Keratinocyte (primary cell): ENCODE data around the gene DSCAML1. TPM values are rescaled to one million over a fixed set of nuclear protein-coding genes. Genes with fewer than 3 reads are reported as not detected.

ENCODE experiments used
- DNase-seq: peaks from one replicate; pipeline ENCODE4 v3.0.0-alpha.2; 2011; ENCODE audit warnings: low read depth, missing footprints, low spot score
- FAIRE-seq: peaks from 2 replicates; lab custom pipeline; 2011; peaks lifted over from hg19 to GRCh38; lab: Jason Lieb, UNC
- H2AFZ ChIP-seq: 2 replicates; pipeline ENCODE4 v1.6.0; 2012; ENCODE audit warnings: low read length, control low read depth, inconsistent platforms; ENCODE audit not compliant: control insufficient read depth
- H3K27ac ChIP-seq: 2 replicates; pipeline ENCODE4 v1.5.1; 2011; ENCODE audit warnings: low read length; ENCODE audit not compliant: control insufficient read depth, insufficient read depth
- H3K27me3 ChIP-seq: 3 replicates; pipeline ENCODE4 v1.6.0; 2011; ENCODE audit warnings: low read length; ENCODE audit not compliant: control insufficient read depth, insufficient read depth; ENCODE audit errors: extremely low read depth
- H3K36me3 ChIP-seq, 2 experiments: 2 replicates in 1 of 2; 3 replicates in 1 of 2; pipeline ENCODE4 v1.5.1; 2011; ENCODE audit warnings: low read length in 2 of 2, mild to moderate bottlenecking in 1 of 2; ENCODE audit not compliant: control insufficient read depth in 2 of 2, insufficient read depth in 2 of 2; ENCODE audit errors: extremely low read depth in 1 of 2
- H3K4me1 ChIP-seq: 3 replicates; pipeline ENCODE4 v1.5.1; 2011; ENCODE audit warnings: low read length; ENCODE audit not compliant: control insufficient read depth, insufficient read depth; ENCODE audit errors: extremely low read depth
- H3K4me2 ChIP-seq: 3 replicates; pipeline ENCODE4 v1.6.0; 2011; ENCODE audit warnings: low read depth, low read length; ENCODE audit not compliant: control insufficient read depth, insufficient read depth; ENCODE audit errors: extremely low read depth
- H3K4me3 ChIP-seq, 3 experiments: fragments of 200-600 bp in 1 of 3; sonication (generic) in 1 of 3; 2 replicates in 2 of 3; 3 replicates in 1 of 3; pipeline ENCODE4 v1.5.1; 2011 to 2016; ENCODE audit warnings: low read length in 3 of 3, mild to moderate bottlenecking in 3 of 3, control low read depth in 2 of 3, inconsistent platforms in 1 of 3, low read depth in 1 of 3, mixed read lengths in 1 of 3, mixed run types in 1 of 3, moderate library complexity in 1 of 3; ENCODE audit not compliant: control insufficient read depth in 2 of 3, insufficient read depth in 2 of 3; ENCODE audit errors: extremely low read depth in 1 of 3
- H3K79me2 ChIP-seq: 2 replicates; pipeline ENCODE4 v1.6.0; 2012; ENCODE audit warnings: low read length; ENCODE audit not compliant: control insufficient read depth, insufficient read depth
- H3K9ac ChIP-seq: 3 replicates; pipeline ENCODE4 v1.6.0; 2011; ENCODE audit warnings: low read length; ENCODE audit not compliant: control insufficient read depth, insufficient read depth; ENCODE audit errors: extremely low read depth
- H3K9me1 ChIP-seq: 3 replicates; pipeline ENCODE4 v1.6.0; 2011; ENCODE audit warnings: low read length; ENCODE audit not compliant: control insufficient read depth, insufficient read depth; ENCODE audit errors: extremely low read depth
- H3K9me3 ChIP-seq: 2 replicates; pipeline ENCODE4 v1.5.1; 2012; ENCODE audit warnings: low read depth, low read length; ENCODE audit not compliant: control insufficient read depth
- H4K20me1 ChIP-seq: 3 replicates; pipeline ENCODE4 v1.6.0; 2011; ENCODE audit warnings: low read length; ENCODE audit not compliant: control insufficient read depth, insufficient read depth; ENCODE audit errors: extremely low read depth
- CTCF ChIP-seq, 3 experiments: IDR thresholded peaks in 1 of 3; conservative IDR thresholded peaks in 1 of 3; optimal IDR thresholded peaks in 1 of 3; 2 replicates in 2 of 3; 3 replicates in 1 of 3; pipeline versions ENCODE3 to v1.5.1; 2011; ENCODE audit warnings: low read length in 3 of 3, mild to moderate bottlenecking in 3 of 3, moderate library complexity in 2 of 3, control low read depth in 1 of 3, inconsistent platforms in 1 of 3; ENCODE audit not compliant: insufficient read depth in 2 of 3; ENCODE audit errors: extremely low read depth in 1 of 3
- EZH2 ChIP-seq: IDR thresholded peaks from one replicate; pipeline ENCODE4 v1.6.1; 2012; ENCODE audit warnings: inconsistent platforms, mild to moderate bottlenecking, low read length, moderate library complexity
- dilution Hi-C: fragments of 300-500 bp; cut with MboI; formaldehyde crosslinking; loops from one replicate; pipeline ENCODE4 v1.7.0; 2020; ENCODE audit warnings: low sequenced_read_pairs; ENCODE audit not compliant: extremely low pct_ligation_motif_present
- polyA plus RNA-seq, 5 experiments: library from polyadenylated mRNA; depleted of rRNA in 3 of 5; stranded (reverse) in 3 of 5; stranded (forward) in 1 of 5; unstranded in 1 of 5; fragments of >200 nt; gene quantifications; 1 replicate in 1 of 5; 2 replicates in 3 of 5; 3 replicates in 1 of 5; pipeline versions ENCODE4 v1.2.1 to v1.2.3, GENCODE V29; 2011 to 2012; ENCODE audit warnings: missing spikeins in 2 of 5, low read depth in 1 of 5, low replicate concordance in 1 of 5

The DSCAML1 gene
- polyA plus RNA-seq, 1 donor (not counting 4 experiments of a cell fraction or from before 2014, with no cell fraction given), result not detected

DNA sequence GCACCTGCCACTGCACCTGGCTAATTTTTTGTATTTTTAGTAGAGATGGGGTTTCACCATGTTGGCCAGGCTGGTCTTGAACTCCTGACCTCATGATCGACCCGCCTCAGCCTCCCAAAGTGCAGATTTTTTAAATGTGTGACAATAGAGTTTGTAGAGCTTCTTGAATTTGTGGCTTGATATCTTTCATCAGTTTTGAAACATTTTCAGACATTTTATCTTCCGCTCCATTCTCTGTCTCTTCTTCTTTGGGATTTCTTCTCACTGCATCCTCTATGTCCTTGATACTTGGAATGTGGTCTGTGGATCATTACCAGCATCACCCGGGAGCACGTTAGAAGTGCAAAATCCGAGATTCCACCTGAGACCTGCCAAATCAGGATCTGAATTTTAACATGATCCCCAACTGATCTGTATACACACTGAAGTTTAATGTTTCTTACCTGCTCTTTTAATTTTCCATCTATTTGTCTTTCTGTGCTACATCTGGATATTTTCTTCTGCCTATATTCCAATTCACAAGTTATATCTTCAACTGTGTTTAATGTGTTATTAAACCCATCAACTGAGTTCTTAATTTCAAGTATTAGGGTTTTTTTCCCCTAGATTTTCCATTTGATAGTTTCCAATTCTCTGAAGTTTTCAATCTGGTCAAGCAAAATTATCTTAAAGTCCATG is 343.0 kb downstream of the DSCAML1 start:
- Histone ChIP-seq H3K4me1 (peaks cover 5% of the 10 kb centered on the region), H2AFZ (no peak overlapping the region), H3K9me3 (no peaks in the 10 kb centered on the region), H3K9ac (no peak overlapping the region), H3K27ac (no peak overlapping the region), H3K9me1 (no peaks in the 10 kb centered on the region), H3K4me3 (no peak overlapping the region), H3K4me2 (no peak overlapping the region), H3K27me3 (peaks cover 6% of the 10 kb centered on the region), H3K79me2 (no peaks in the 10 kb centered on the region), H3K36me3 (no peaks in the 10 kb centered on the region), H4K20me1 (no peaks in the 10 kb centered on the region)
- FAIRE-seq (no peak), DNase-seq (no peak)
- TF ChIP-seq CTCF (optimal IDR thresholded peaks at IDR 0.05 in 1 of 3, IDR thresholded peaks at IDR 0.05 in 1 of 3, conservative IDR thresholded peaks at IDR 0.05 in 1 of 3; ENCODE audit: extremely low read depth in 1 of 3, insufficient read depth in 2 of 3, low read length in 3 of 3) (no peak), EZH2 (no peak)
- dilution Hi-C loops, result no loop called here

- Histone ChIP-seq H3K4me1 (no peaks in the 10 kb centered on the region), H3K79me2 (no peaks in the 10 kb centered on the region), H3K9me1 (no peaks in the 10 kb centered on the region), H3K9me3 (no peaks in the 10 kb centered on the region), H2AFZ (no peak overlapping the region), H3K4me2 (no peak overlapping the region), H3K9ac (no peak overlapping the region), H3K27ac (no peak overlapping the region), H3K36me3 (no peaks in the 10 kb centered on the region), H3K4me3 (no peak overlapping the region), H3K27me3 (peaks cover 13% of the 10 kb centered on the region), H4K20me1 (no peaks in the 10 kb centered on the region)
- dilution Hi-C loops, result loop anchor here (25.0 kb wide), 1 partner anchor 363 kb away; the partner anchor contains the start of gene FXYD2
- DNase-seq (no peak), FAIRE-seq (no peak)
- TF ChIP-seq CTCF (optimal IDR thresholded peaks at IDR 0.05 in 1 of 3, IDR thresholded peaks at IDR 0.05 in 1 of 3, conservative IDR thresholded peaks at IDR 0.05 in 1 of 3; ENCODE audit: extremely low read depth in 1 of 3, insufficient read depth in 2 of 3, low read length in 3 of 3) (no peak), EZH2 (no peak)
These were observed 347.8 kb downstream of the DSCAML1 start for GRCh38 chr11:117449111-117449693.
